ENCODE results near the gene E2F4. TPM values are rescaled to one million over a fixed set of nuclear protein-coding genes. Genes with fewer than 3 reads are reported as not detected.
A peak's percentile ranks its signal among the peaks of the same experiment; 100 is the strongest.

The E2F4 gene
- total and polyA plus RNA-seq, 9 of the 15 experiments (the other 6 are each of a cell fraction or from before 2014, with no cell fraction given), result 9.7 to 139 (median 106) TPM

DNA sequence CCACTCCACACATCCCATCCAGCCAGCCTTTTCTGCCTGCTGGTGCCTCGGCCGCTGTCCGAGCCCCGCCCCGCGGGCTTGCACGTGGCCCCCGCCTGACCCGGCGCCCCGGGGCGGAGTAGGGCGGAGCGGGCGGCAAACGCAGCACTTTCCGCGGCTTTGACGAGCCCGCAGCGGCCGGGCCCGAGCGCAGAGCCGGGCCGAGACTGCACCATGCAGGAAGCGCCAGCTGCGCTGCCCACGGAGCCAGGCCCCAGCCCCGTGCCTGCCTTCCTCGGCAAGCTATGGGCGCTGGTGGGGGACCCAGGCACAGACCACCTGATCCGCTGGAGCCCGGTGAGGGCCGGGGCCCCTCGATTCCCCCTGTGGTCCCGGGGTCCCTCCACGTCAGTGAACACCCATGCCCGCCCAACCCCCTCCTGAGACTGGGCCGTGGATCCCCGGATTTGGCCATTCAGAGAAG is 27.3 kb upstream of the E2F4 start, which contains the start of gene HSF4:
TSS of gene HSF4 (plus strand) at position 147 of the 463 bp plus-strand sequence. CDS start at position 214, 67 bp downstream.
- H3K27me3 ChIP-seq (ENCODE audit: control insufficient read depth in 2 of 2, insufficient read depth in 2 of 2, low read length in 2 of 2), result no peaks in the 10 kb centered on the region
- TF ChIP-seq, protein P1, sequence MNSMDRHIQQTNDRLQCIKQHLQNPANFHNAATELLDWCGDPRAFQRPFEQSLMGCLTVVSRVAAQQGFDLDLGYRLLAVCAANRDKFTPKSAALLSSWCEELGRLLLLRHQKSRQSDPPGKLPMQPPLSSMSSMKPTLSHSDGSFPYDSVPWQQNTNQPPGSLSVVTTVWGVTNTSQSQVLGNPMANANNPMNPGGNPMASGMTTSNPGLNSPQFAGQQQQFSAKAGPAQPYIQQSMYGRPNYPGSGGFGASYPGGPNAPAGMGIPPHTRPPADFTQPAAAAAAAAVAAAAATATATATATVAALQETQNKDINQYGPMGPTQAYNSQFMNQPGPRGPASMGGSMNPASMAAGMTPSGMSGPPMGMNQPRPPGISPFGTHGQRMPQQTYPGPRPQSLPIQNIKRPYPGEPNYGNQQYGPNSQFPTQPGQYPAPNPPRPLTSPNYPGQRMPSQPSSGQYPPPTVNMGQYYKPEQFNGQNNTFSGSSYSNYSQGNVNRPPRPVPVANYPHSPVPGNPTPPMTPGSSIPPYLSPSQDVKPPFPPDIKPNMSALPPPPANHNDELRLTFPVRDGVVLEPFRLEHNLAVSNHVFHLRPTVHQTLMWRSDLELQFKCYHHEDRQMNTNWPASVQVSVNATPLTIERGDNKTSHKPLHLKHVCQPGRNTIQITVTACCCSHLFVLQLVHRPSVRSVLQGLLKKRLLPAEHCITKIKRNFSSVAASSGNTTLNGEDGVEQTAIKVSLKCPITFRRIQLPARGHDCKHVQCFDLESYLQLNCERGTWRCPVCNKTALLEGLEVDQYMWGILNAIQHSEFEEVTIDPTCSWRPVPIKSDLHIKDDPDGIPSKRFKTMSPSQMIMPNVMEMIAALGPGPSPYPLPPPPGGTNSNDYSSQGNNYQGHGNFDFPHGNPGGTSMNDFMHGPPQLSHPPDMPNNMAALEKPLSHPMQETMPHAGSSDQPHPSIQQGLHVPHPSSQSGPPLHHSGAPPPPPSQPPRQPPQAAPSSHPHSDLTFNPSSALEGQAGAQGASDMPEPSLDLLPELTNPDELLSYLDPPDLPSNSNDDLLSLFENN (IDR thresholded peaks at IDR 0.05; ENCODE audit: low read depth in 2 of 2, low read length in 2 of 2), result no peak
- TF ChIP-seq CBX2 (IDR thresholded peaks at IDR 0.05; ENCODE audit: insufficient read depth, low read length, poor library complexity, severe bottlenecking) (no peak), DMBX1 (CRISPR knock-in tag; IDR thresholded peaks at IDR 0.05; ENCODE audit: borderline replicate concordance) (peak; percentile 14; the same call in 1 of the 2 replicates), TAF1 (IDR thresholded peaks at IDR 0.05; ENCODE audit: control insufficient read depth, extremely low read depth, insufficient read depth, low read length, severe bottlenecking) (peak; percentile 41), HNRNPL (IDR thresholded peaks at IDR 0.05; ENCODE audit: low read depth, low read length) (peak; percentile 76; the same call in 1 of the 2 replicates), NCOR1 (IDR thresholded peaks at IDR 0.05) (0 out of 2 replicates have a peak, but pooled peaks have one; percentile 25), ZNF79 (CRISPR knock-in tag; IDR thresholded peaks at IDR 0.05; ENCODE audit: low read depth) (no peak), POLR2B (IDR thresholded peaks at IDR 0.05; ENCODE audit: low read depth, partially characterized antibody) (no peak), ZNF717 (CRISPR knock-in tag; IDR thresholded peaks at IDR 0.05) (no peak), NFIC (IDR thresholded peaks at IDR 0.05) (no peak), NR4A1 (CRISPR knock-in tag; IDR thresholded peaks at IDR 0.05) (no peak), NR4A1 (tag; IDR thresholded peaks at IDR 0.05) (0 out of 2 replicates have a peak, but pooled peaks have one; percentile 50)
- TF ChIP-seq, protein P2, sequence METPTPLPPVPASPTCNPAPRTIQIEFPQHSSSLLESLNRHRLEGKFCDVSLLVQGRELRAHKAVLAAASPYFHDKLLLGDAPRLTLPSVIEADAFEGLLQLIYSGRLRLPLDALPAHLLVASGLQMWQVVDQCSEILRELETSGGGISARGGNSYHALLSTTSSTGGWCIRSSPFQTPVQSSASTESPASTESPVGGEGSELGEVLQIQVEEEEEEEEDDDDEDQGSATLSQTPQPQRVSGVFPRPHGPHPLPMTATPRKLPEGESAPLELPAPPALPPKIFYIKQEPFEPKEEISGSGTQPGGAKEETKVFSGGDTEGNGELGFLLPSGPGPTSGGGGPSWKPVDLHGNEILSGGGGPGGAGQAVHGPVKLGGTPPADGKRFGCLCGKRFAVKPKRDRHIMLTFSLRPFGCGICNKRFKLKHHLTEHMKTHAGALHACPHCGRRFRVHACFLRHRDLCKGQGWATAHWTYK (CRISPR knock-in tag; IDR thresholded peaks at IDR 0.05), result 0 out of 2 replicates have a peak, but pooled peaks have one; percentile 35
- TF ChIP-seq, protein P3, sequence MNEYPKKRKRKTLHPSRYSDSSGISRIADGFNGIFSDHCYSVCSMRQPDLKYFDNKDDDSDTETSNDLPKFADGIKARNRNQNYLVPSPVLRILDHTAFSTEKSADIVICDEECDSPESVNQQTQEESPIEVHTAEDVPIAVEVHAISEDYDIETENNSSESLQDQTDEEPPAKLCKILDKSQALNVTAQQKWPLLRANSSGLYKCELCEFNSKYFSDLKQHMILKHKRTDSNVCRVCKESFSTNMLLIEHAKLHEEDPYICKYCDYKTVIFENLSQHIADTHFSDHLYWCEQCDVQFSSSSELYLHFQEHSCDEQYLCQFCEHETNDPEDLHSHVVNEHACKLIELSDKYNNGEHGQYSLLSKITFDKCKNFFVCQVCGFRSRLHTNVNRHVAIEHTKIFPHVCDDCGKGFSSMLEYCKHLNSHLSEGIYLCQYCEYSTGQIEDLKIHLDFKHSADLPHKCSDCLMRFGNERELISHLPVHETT (CRISPR knock-in tag; conservative IDR thresholded peaks at IDR 0.05 in 1 of 2, IDR thresholded peaks at IDR 0.05 in 1 of 2), result peak in 1 of 2 experiments; percentile 55; a peak in 1 of 4 replicates

More for the DNA sequence above, 27.3 kb upstream of the E2F4 start, which contains the start of gene HSF4:
- H3K4me3 ChIP-seq, result peak within 1 kb of the TSS; percentile 34
- 3% methylated on average over 36 of the region's 41 CpGs for WGBS (ENCODE audit: insufficient coverage, low coverage, missing lambda C conversion rate)
- H3K9me1 ChIP-seq (ENCODE audit: control insufficient read depth, insufficient read depth, low read length), result no peaks in the 10 kb centered on the region
- peak within 1 kb of the TSS; percentile 82 for H3K27ac ChIP-seq (ENCODE audit: extremely low read depth, low read depth, low read length)
- no peaks in the 10 kb centered on the region for H3K9me3 ChIP-seq (replicated peaks; ENCODE audit: control insufficient read depth, insufficient read depth, low read depth, low read length)
- FAIRE-seq (peak; percentile 60), ATAC-seq (peak; percentile 82), DNase-seq (ENCODE audit: extremely low read depth in 1 of 4, low spot score in 3 of 4) (peak; percentile 79 to 87 (median 84))
- H4K20me1 ChIP-seq (replicated peaks; ENCODE audit: control insufficient read depth, insufficient read depth, low read length), result no peaks in the 10 kb centered on the region
- peak within 1 kb of the TSS; percentile 86 for H2AFZ ChIP-seq (ENCODE audit: low read depth, low read length)
- intact Hi-C loops (cut with micrococcal nuclease), result no loop called here
- no TSS peak for BruUV-seq (replicated peaks)
- peaks cover 18% of the 10 kb centered on the region for H3K79me2 ChIP-seq (ENCODE audit: control insufficient read depth, insufficient read depth, low read length)
- peaks cover 13% of the 10 kb centered on the region; the same call in 2 of the 3 replicates for H3K36me3 ChIP-seq (ENCODE audit: control insufficient read depth, insufficient read depth, low read length)
- ChIA-PET POLR2A (no interaction called here), CTCF (ENCODE audit: low intra/inter-chr PET ratio) (interaction anchor here (0.7 kb wide), 1 partner anchor 14 kb away, joined by 4 read pairs; the partner anchor contains the start of gene B3GNT9)
- peak within 1 kb of the TSS; percentile 76 to 95 for H3K9ac ChIP-seq (ENCODE audit: insufficient read depth in 1 of 2, low read depth in 2 of 2, low read length in 2 of 2)
- in situ Hi-C loops (cut with MboI), result loop anchor here (25.0 kb wide), 1 partner anchor 202 kb away; the partner anchor contains the start of gene CES3
- peak within 1 kb of the TSS; percentile 54 for H3K4me2 ChIP-seq (ENCODE audit: insufficient read depth, low read length)
- peaks cover 14 to 84% of the 10 kb centered on the region in 2 experiments for H3K4me1 ChIP-seq (replicated peaks in 1 of 2; ENCODE audit: control insufficient read depth in 2 of 2, insufficient read depth in 2 of 2, low read length in 2 of 2)
